ENCODE data around the gene ITPK1.

DNA sequence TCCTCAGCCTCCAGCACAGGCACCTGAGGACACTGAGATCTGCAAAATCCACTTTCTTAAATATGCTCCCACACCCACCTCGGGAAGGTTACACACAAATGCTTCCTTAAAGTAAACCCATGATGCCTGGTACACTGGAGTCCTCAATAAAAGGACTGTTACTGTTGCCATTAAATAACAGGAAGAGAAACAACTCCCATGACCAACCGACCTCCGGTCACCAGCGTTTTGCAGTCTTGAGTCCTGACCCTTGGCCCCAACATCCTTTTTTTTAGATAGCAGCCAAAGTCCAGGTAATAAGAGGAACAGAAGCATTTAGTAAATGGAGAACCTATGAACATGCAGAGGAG is 42.4 kb downstream of the ITPK1 start:
- TF ChIP-seq SMC3 (IDR thresholded peaks at IDR 0.05; ENCODE audit: low read depth, low read length) (no peak), TEAD4 (IDR thresholded peaks at IDR 0.05; ENCODE audit: borderline replicate concordance, insufficient read depth) (no peak), RCOR1 (IDR thresholded peaks at IDR 0.05; ENCODE audit: low read length) (no peak), PBX3 (IDR thresholded peaks at IDR 0.05) (no peak), YY1 (IDR thresholded peaks at IDR 0.05; ENCODE audit: low read depth) (no peak), NFIC (IDR thresholded peaks at IDR 0.05; ENCODE audit: borderline replicate concordance) (no peak), EZH2phosphoT487 (IDR thresholded peaks at IDR 0.05; ENCODE audit: borderline replicate concordance, low read depth) (no peak), EP300 (IDR thresholded peaks at IDR 0.05; ENCODE audit: borderline replicate concordance in 1 of 2, low read depth in 1 of 2, low read length in 1 of 2) (no peak), GABPA (IDR thresholded peaks at IDR 0.05; ENCODE audit: low read depth) (no peak), GATA2 (CRISPR knock-in tag; IDR thresholded peaks at IDR 0.05) (no peak), RFX5 (IDR thresholded peaks at IDR 0.05; ENCODE audit: low read length) (no peak), POLR2AphosphoS5 (IDR thresholded peaks at IDR 0.05; ENCODE audit: low read depth, low read length) (no peak)
- TF ChIP-seq, protein P1, sequence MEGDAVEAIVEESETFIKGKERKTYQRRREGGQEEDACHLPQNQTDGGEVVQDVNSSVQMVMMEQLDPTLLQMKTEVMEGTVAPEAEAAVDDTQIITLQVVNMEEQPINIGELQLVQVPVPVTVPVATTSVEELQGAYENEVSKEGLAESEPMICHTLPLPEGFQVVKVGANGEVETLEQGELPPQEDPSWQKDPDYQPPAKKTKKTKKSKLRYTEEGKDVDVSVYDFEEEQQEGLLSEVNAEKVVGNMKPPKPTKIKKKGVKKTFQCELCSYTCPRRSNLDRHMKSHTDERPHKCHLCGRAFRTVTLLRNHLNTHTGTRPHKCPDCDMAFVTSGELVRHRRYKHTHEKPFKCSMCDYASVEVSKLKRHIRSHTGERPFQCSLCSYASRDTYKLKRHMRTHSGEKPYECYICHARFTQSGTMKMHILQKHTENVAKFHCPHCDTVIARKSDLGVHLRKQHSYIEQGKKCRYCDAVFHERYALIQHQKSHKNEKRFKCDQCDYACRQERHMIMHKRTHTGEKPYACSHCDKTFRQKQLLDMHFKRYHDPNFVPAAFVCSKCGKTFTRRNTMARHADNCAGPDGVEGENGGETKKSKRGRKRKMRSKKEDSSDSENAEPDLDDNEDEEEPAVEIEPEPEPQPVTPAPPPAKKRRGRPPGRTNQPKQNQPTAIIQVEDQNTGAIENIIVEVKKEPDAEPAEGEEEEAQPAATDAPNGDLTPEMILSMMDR (IDR thresholded peaks at IDR 0.05): no peak
- TF ChIP-seq, protein P2, sequence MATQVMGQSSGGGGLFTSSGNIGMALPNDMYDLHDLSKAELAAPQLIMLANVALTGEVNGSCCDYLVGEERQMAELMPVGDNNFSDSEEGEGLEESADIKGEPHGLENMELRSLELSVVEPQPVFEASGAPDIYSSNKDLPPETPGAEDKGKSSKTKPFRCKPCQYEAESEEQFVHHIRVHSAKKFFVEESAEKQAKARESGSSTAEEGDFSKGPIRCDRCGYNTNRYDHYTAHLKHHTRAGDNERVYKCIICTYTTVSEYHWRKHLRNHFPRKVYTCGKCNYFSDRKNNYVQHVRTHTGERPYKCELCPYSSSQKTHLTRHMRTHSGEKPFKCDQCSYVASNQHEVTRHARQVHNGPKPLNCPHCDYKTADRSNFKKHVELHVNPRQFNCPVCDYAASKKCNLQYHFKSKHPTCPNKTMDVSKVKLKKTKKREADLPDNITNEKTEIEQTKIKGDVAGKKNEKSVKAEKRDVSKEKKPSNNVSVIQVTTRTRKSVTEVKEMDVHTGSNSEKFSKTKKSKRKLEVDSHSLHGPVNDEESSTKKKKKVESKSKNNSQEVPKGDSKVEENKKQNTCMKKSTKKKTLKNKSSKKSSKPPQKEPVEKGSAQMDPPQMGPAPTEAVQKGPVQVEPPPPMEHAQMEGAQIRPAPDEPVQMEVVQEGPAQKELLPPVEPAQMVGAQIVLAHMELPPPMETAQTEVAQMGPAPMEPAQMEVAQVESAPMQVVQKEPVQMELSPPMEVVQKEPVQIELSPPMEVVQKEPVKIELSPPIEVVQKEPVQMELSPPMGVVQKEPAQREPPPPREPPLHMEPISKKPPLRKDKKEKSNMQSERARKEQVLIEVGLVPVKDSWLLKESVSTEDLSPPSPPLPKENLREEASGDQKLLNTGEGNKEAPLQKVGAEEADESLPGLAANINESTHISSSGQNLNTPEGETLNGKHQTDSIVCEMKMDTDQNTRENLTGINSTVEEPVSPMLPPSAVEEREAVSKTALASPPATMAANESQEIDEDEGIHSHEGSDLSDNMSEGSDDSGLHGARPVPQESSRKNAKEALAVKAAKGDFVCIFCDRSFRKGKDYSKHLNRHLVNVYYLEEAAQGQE (IDR thresholded peaks at IDR 0.05; ENCODE audit: low read depth, low read length): no peak

All from SK-N-SH (cell line).